HG03457 (cell line): ENCODE data around the gene FAM180A.
"Not testable (repeated sequence)": the region's sequence is repeated elsewhere in the genome, so short reads cannot be mapped to it uniquely, and the experiment has no call there.

Experiments
- ATAC-seq: cut with Tn5 transposase; IDR thresholded peaks from one replicate; pipeline ENCODE4 v1.9.1; 2021; ENCODE audit warnings: moderate number of reproducible peaks; ENCODE audit not compliant: unreplicated experiment

The FAM180A gene

DNA sequence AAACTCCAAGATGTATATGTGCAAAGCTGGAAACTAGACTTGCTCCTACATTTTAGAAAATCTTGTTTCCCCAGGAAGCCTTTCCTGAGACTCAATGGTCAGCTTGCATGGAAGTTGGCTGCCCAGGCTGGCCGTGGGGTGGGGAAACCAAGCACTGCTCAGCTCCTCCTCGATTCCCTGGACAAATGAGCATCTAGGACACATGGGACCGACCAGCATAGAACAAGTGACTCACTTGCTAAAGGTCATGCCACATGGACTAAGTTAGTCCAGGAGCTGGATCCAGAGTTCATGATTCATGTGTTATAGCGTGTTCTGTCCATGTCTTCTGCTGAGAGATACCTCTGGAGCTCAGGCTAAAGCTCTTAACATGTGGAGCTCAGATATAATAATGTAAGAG is 6.2 kb downstream of the FAM180A start:
- ATAC-seq, result no peak

DNA sequence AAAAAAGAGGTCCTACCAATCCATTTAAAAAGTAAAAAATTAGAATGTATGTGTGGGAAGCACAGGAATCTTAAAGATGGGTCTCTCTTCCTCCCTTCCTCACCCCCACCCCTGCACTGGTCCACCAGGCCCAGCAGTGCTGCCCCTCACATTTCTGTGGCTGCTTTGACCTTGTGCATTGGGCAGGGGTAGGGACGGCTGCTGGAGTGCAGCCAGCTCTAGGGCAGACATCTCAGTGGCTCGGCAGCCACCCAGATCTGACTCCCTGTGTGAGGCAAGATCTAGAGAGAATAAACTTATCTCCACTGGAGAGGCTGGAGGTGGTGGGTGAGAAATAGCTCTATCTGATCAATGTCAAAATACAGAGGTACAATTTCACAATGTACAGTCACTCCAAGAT is 6.7 kb downstream of the FAM180A start:
- ATAC-seq, result no peak

DNA sequence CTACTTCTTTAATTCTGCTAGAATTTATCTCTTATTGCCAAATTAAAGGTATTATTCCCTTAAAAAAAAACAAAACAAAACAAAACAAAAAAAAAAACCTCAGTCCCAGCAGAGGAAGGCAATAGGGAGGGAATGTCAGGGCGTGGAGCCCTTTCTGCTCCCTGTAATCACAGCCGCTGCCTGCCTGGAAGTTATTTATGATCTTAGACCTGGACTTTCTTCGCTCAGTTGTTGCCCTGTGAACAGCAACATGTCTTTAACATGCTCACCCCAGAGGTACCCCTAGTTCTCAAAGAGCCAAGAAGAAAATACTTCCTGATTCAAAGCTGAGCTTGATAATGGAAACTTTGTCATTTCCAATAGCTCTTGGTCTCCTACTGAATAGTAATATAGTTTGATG is 7.7 kb downstream of the FAM180A start:
- no peak for ATAC-seq

DNA sequence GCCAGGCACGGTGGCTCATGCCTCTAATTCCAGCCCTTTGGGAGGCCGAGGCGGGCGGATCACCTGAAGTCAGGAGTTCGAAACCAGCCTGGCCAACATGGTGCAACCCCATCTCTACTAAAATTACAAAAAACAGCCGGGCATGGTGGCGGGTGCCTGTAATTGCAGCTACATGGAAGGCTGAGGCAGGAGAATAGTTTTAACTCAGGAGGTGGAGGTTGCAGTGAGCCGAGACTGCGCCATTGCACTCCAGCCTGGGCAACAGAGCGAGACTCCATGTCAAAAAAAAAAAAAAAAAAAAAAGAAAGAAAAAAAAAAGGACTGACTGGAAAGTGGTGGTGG is 11.3 kb downstream of the FAM180A start:
- not testable (repeated sequence) for ATAC-seq

DNA sequence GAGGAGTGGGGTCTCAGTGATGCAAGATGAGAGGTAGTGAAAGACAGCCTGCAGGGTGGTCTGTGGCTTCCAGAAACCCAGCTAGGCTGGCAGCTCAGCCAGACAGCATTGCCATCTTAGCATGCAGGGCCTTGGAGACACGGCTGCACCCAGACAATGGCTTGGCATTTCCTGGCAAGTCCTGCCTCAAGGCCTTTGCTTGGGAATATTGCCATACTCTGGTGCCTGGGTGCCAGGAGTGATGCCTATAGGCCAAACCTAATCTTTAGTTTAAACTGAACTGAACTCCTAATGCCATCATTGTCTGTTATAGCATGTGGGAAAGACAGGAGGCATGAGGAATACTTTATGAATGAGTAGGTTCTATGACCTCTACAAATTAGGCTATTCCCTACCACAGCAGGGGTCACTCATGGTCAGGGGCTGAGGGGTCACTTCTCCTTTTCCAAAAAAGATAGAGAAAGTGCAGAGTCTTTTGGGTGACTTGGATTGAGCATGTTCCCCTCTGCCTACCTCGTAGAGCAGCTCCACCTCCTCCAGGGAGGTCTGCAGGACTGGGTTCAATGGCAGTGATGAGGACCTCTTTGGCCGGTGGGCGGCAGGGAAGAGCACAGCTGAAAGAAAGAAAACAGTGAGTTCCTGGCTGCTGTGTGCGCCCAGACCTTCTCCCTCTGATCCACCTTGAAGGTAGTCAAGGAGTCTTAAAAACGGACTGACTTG is 11.9 kb downstream of the FAM180A start:
- ATAC-seq, result no peak

DNA sequence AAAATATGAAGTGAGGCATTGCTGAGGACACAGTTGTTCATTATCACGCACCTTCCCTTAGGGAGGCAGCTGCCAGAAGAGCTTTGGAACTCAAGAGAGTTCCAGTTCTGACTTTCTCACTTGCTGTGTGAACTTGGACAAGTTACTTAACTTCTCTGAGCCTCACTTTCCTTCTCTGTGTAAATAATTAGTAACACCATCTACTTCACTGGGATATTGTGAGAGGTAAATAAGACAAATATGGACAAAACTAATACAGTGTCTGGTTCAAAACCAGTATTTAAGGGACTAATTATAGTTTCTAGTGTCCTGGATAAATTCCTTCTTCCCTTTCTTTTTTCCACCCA is 14.3 kb downstream of the FAM180A start:
- no peak for ATAC-seq

DNA sequence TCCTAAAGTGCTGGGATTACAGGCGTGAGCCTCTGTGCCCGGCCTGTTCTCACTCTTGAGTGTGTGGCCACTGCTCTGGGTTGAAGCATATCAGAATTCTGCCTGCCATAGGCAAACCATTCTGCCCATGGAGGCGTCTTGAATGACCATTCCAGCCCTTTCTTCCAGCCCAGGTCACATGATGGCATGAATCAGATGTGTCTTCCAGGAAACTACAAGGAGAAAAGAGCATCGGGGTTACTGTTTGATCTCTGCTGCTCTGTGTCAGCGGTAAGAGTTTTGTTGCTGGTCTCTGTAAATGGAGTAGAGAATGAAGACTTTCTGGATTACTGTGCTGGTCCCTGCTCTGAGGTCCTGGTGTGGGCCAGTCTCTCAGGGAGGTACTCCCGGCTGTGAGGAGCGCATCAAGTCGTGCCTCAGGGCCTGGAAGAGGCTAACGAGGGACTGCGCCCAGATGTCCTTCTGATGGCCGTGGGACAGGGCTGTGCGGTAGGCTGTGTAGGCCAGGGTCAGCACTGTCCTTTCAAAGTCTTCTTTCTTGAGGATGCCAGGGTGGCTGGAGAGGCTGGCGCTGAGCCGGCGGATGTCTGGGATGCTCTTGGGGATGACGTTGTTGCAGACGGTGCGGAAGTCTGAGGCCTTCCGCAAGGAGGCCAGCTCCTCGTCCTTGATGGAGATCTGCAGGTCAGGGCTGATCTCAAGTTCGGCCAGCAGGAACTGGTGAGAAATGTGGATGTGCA is 14.8 kb downstream of the FAM180A start:
- ATAC-seq, result no peak

DNA sequence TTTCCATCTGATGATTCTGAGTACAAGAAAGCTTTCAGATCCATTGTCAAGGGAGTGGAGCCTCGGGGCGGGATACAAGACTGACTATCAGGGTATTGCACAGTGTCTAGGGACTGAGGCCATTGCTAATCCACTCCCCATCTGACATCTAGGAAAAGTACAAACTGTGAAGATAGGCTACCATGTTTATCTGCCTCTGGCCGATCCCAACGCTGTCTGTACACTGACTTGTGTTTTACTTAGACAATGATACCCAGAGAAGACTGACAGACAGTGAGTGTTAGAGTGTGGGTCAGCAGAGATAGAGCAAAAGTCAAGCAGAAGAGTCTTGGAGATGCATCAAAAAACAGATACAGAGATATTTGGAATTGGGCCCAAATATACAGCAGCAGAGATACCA is 17.5 kb downstream of the FAM180A start:
- no peak for ATAC-seq

DNA sequence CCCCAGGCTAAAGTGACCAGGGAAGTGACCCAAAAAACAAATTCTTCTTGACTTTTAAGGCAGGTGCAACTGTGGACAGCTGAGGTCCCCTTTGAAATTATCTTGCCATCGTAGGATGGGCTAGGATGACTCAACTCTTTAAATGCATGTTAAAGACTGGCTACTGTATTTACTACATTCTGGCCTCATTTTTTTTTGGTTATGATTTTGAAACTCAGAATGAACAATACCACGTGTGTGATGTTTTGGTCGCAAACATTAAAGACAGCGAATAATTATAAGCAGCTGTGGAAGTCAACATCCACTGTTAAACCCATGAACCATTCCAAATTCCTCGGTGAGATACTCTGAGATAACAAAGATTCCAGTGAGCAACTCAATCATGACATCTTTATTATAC is 19.4 kb downstream of the FAM180A start:
- ATAC-seq, result no peak

DNA sequence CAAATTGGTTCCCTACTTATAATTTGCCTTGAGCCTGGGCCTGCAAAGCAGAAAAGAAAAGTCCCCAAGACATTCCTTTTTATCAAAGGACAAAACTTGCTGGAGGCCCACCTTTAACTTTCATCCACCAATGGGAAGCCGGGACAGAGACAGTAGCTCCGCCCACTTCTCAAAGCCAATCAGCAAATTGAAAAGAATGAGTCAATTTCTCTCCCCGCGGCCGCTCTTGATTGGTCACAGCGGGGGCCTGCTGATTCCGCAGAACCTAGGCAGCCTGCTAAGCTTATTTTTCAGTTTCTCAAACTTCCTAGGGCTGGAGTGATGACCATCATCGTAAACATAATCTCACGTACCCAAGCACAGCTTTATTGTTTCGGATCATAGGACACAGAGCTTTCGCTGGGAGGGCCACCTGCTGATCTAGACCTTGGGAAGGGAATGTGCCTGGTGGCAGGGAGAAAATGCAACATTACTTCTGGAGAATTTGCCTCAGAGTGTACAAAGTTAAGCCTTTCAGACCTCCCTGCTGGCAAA is 20.4 kb downstream of the FAM180A start, which contains the start of gene SLC13A4:
TSS of gene SLC13A4 (minus strand) at position 51 of the 534 bp plus-strand sequence. CDS start 690 bp downstream, outside the sequence.
- no peak for ATAC-seq

DNA sequence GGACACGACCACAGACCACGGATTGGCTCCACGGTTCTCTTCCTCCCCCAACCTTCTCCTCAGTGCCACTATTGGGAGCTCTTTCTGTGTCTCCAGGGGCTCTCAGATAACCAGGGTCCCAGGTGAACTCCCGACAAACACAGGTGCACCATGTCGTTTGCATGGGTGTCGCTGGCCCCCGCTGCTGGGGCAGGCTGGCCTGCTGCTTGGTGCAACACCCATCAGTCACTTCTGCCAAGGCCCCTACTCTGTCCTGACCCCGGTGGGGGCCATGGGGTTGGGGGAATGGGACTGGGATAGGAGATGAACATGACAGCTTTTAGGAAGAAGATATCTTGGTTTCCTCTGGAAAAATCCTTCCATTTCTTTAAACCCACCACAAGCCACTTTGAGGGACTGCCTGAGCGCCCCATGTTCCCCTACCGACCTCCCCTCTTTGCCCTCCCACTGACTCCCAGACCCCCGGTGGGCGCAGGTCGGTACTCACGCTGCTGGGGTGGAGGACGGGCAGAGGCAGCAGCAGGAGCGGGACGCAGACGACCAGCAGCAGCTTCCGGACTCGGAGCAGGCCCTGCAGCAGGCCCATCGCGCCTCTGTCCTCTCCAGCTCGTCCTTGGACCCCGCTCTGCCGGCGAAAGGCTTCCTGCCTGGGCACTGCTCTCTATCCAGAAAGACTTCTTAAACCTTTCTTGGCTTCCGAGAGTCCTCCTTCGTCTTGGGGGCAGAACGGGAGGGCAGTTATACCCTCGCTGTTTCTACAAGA is 21.5 kb downstream of the FAM180A start:
- no peak for ATAC-seq

DNA sequence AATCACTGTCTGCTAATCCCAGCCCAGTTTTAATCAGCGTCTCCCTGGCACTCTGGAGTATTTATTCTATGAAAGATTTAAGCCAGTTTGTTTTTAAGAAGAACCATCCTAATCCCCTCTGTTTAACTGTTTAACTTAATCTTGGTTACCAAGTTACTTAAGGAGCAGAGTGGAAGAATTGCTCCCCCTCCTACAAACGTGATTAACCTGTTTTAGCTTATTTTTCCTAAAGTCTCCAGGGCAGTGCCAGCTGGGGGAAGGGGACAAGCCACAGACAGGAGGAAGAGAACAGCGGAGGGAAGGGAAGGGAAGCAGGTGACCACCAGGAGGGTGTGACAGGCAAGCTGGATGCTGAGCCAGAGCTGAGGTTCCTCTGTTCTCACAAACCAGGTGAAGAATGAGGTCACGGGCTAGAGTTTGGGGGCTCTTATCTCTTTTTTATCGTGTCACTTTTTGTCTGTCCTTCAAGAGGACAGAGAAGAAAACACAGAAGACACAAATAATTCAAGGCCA is 22.3 kb downstream of the FAM180A start:
- no peak for ATAC-seq

DNA sequence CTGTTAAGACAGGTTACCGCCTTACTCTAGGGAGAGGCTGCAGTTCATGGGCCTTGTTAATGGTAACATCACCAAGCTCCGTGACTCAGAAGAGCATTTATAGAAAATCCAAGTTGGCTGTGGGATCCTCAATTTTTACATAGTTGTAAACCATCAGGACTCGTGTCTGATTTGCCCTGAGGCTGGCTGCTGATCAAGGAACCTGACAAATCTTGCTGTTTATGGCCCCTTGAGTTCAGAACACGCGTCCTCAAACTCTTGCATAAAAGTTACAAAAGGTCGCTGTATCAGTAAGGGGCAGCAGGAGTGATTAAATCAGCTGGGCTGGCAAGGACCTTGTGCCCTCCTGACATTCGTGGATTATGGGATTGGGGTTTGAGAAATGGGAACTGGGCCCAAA is 25.2 kb downstream of the FAM180A start:
- ATAC-seq, result no peak

DNA sequence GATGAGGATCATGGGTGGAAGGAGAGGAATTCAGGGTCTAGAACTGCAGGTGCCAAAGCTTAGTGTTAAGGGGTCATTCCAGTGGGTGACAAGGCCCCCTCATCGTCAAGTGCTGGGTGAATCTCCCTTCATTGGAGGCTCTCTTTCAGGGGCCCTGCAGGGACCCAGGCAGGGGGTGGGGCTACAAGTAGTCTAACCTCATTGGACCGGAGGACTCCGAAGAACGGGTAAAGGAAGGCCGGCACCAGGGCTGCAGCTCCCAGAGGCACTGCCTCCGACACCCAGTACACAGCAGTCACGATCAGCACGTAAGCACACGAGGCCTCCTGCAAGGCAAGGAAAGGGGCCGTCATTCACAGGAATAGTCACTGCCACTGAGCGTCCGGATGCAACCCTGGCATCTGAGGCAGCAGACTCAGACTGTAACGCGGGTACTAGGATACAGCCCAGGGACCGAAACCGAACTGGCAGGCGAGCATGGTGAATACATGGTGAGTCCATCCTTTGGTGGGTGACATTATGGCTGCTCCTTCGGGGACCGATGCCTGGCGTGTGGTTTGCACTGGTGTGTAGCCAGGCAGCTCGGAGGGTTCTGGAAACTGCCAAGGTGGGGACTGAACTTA is 27.3 kb downstream of the FAM180A start:
- ATAC-seq, result no peak

DNA sequence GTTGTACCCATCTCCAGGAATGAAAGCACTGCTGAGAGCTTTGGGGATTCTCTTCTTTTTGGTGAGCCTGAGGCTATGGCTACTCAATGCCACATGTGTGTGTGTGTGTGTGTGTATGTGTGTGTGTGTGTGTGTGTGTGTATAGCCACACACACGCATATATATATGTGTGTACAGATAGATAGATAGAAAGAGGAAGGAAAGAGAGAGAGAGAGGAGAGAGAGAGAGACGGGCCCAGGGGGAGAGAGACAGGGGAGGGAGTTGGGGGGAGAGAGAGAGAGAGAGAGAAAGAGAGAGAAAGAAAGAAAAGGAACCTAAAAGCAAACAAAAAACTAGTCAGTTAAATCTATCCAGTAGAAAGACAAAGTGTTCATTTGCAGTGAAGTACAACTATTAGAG is 28.9 kb downstream of the FAM180A start:
- no peak for ATAC-seq

DNA sequence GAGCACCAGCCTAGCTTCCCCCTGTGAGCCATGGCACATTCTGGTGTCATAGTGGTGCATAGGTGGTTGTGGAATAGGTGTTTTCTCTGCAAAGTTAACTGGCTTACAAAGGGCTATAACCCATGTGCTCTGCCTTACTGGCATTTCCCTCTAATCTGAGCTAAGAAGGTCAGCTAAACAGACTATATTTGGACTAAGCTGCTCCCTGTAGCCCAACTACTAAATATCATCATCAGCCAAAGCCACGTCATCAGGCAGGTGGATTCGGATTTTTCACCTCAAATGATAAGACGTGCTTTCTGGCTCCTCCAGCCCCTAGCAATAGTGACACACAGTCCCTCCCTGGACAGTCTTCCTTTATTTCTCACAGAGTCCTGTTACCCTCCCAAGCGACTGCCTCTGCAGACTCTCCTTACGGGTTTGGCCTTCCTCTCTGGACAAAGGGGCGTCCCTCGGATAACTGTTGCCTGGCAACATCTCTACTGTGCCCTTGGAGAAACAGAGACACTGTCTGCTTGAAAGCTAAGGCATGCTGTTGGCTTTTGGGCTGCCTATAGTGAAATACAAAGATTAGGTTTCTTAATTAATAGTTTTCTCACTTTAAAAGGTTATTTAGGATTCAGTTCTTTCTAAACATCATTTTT is 29.7 kb downstream of the FAM180A start:
- ATAC-seq, result no peak

DNA sequence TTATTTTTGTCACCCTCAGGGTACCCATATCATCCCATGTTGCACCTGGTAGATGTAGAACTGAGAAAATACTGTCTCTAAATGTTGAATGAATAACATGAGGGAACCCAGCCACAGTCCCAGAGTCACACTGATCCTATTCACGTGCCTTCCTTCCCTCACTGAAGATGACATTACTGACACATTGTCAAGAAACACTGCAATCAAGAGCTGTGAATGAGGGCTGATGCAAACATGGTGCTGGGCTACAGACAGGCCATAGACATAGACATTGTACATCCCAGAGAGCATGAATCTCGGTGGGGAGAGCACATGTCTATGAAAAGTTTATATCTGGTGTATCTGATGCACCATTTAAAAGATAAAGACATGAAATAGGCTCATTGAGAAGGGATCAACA is 30.4 kb downstream of the FAM180A start:
- no peak for ATAC-seq

DNA sequence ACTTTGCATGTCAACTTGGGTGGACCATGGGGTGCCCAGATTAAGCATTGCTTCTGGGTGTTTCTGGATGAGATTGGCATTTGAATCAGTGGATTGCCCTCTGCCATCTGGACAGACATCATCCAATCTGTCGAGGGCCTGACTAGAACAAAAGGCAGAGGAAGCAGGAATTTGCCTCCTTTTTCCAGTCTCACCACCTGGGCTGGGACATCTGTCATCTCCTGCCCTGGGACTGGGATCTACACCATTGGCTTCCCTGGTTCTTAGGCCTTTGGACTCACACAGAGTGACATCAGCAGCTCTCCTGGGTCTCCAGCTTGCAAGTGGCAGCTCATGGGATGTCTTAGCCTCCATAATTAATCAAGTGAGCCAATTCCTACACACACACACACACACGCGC is 30.9 kb downstream of the FAM180A start:
- ATAC-seq, result no peak

DNA sequence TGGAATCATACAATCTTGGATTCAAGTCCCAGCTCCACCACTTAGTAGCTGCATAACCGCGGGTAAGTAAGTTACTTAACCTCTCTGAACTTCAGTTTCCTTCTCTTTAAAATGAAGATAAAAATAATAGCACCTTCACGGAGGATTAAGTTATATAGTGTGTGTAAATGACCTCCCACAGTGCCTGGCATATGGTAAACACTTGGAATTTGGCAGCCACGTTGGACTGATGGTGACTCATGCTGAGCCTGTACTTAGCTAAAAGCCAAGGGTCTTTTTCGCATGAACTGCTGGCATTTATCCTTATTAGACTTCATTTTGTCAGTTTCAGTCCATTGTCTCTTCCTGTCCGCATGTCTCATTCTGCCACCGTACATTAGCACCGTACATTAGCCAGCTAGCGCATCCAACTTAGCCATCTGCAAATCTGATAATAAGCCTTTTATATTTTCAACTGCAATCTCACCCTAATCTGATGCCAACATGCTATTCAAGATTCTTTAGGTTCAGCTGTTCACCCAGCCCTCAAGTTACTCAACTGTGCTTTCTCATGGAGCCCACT is 31.9 kb downstream of the FAM180A start:
- no peak for ATAC-seq

DNA sequence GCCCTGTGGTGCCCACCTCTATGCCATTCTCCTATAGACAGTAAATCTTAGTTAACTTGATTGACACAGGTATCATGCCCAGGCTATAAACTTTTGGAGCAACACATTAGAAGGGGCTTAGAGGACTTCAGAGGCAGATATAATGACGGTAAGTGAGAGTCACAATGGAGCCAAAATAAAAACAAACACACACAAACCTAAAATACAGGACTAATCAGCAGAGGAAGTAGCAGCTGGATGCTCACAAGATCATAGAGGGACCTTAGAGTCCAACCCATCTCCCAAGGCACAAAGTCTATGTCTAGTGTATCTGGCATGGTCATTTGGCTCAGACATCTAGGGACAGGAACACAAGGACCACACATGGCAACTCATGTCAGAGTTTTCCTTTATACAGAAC is 32.9 kb downstream of the FAM180A start:
- ATAC-seq, result no peak
